HG03175 (cell line): ENCODE data around the gene NDUFA8.

Source experiments
- ATAC-seq: cut with Tn5 transposase; IDR thresholded peaks from one replicate; pipeline ENCODE4 v1.9.1; 2021; ENCODE audit warnings: mild to moderate bottlenecking, moderate library complexity; ENCODE audit not compliant: unreplicated experiment

The NDUFA8 gene

DNA sequence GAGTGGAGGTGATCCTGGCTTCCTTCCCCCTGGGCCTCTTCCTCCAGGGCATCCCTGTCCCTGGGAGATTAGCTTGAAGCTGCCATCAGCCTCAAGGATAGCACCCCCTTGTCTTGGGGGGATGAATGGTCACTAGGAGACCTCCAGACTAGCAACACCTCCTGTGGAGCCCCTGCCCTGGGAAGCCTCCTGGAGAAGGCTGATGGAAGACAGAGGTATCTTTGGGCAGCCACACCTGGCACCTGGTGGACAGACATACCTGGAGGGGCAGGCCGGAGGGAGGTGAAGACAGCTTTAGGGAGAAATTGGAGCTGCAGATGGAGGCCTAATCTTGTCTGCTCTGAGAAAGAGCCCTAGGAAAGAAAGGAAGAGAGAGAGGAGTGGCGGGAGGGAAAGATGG is 57.4 kb downstream of the NDUFA8 start:
- no peak for ATAC-seq

DNA sequence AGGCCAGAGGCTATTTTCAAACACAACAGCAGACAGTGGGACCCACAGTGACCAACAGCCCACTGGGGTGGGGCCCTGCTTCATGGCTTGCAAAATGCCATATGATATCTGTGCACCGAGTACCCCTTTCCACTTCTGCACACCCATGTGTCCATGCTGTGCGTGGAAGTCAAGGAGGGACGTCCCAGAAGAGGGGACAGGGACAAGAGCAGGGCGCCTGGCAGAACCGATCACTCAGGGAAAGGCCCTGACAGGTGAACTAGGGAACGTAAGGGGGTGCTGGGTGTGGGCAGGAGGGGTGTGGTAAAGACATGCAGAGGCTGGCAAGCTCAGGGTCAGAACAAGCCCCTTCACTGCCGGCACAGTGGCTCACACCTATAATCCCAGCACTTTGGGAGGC is 58.8 kb downstream of the NDUFA8 start:
- no peak for ATAC-seq

DNA sequence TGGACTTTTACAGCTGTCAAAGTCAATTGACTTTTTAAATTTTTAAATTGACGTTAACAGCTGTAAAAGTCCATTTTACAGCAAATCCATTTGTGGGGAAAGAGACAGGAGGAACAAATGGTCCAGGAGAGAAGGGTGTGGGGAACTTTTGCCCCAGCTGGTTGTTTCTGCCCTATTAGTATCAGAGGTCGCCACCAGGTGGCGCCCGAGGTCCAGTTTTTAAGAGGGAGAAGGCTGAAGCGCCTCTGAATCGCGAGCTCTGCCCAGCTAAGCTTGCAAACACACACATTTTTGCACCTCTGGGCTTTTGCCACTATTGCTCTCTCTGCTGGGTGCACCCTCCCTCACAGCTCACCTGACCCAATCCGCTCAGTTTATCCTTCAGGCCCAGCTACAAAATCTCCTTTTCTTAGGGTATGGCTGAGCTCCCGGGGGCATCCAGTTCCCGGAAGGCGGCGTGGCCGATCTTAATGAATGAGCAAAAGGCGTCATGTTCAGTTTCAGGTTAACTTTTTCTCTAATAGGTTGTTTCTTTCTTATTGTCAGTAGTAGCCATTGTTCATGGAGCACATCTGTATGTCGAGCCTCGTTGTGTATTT is 60.2 kb downstream of the NDUFA8 start:
- ATAC-seq, result no peak

DNA sequence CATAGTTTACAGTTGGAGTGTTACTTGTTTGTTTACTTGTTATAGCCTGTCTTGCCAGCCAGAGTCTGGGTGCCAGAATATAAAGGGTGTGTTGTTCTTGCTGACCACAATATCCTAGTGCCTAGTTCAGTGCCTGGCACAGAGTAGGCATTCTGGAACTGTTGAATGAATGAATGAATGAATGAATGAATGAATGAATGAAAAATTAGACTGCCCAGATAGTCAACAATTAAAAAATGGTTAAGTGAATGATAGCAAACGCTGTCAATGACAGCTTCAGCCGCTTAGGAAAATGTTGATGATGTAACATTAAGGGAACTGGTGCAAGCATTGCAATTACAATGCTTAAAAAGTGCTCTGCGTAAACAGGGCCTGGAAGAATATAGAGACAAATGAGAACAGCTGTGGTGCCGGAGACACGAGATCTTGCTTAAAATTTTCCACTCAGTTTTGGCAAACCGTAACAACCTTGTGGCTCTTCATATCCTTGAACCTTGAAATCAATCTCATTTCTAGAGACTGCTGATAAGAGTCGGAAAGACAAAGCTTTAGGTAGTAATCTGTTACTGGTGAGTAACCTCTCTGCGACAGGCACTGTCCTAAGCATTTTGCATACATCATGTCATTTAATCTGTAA is 61.8 kb downstream of the NDUFA8 start:
- ATAC-seq, result no peak

DNA sequence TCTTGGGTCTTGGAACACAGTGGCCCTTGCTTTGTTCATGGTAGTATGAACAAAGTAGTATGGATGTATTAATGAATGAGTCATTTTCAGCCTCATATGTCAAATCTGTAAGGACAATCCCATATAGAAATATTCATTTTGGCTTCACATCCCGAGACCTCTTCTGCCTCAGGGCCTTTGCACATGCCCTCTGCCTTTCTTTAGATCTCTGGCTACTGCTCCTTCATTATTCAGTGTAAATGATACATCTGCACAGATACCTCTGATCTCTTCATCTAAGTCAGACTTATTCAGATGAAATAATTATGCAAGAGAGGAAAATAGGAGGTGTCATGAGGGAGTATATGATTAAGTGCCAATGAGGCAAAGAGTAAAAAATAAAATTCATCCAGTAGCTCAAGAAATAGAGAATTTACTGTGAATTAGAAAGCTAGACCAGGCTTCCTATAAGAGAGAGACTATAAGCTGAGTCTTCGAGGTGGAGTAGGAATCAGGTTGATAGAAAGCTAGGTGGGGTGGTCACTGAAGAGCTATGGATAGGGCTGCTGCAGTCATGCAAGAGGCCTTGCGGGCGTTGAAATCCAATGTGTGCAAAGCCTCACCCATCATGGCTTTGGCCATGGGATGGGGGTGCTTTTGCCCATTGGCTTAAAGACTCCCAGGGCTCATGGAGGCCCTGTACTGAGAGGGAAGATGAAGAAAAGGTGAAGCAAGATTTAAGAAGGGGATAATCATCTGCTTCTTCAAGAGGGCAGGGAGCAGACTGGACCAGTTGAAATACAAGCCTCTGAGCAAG is 62.8 kb downstream of the NDUFA8 start:
- no peak for ATAC-seq

DNA sequence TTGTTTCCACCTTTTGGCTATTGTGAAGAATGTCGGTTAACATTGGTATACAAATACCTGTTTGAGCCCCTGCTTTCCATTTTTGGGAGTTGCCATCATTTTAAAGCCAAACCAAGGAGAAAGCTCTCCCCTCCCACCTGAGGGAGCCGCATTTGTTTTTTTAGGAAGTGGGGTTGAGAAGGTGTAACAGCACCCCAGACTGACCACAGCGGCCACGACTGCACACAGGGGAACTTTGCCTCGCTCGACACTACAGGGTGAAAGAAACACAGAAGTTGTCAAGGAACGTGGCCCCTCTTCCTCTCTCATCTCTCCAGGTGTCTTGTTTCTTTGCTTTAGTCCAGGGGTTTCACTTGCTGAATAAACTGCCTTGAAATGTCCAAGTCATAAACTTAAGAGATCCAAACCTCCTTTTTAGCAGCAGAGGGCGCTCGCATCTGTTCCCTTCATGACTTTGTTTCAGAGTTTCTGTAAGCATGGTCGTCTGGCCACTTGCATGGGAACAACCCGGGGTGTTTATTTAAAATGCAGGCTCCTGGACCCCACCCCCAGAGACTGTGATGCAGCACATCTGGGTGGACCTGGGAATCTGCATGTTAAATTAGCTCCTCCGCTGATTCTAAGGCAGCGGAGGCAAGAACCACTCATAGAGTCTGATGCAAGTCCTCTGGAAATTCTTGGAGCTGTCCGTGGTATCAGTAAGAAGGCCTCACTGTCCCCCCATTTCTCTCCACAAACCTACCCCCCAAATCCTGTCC is 64.4 kb downstream of the NDUFA8 start:
- ATAC-seq, result no peak
